ENCODE results near the gene PAWR.
"Not testable (repeated sequence)": the region's sequence is repeated elsewhere in the genome, so short reads cannot be mapped to it uniquely, and the experiment has no call there.

Gene PAWR

GRCh38 chr12:79644274-79645234 is 46.2 kb downstream of the PAWR start:
- DNase-seq: no peak

GRCh38 chr12:79643821-79644220 is 46.9 kb downstream of the PAWR start:
- DNase-seq: no peak

GRCh38 chr12:79638490-79638889 is 52.3 kb downstream of the PAWR start:
- no peak for DNase-seq

GRCh38 chr12:79637093-79637492 is 53.7 kb downstream of the PAWR start:
- no peak for DNase-seq

GRCh38 chr12:79635676-79636075 is 55.1 kb downstream of the PAWR start:
- DNase-seq: no peak

GRCh38 chr12:79634957-79635471 is 55.8 kb downstream of the PAWR start:
- no peak for DNase-seq

- no peak for DNase-seq
Observed at GRCh38 chr12:79629561-79629960, 61.2 kb downstream of the PAWR start.

- DNase-seq: not testable (repeated sequence)
Observed at GRCh38 chr12:79626735-79627134, 64.0 kb downstream of the PAWR start.

GRCh38 chr12:79624378-79624777 is 66.4 kb downstream of the PAWR start:
- DNase-seq: no peak

- DNase-seq: no peak
Observed at GRCh38 chr12:79619872-79620562, 70.7 kb downstream of the PAWR start.

GRCh38 chr12:79618848-79619404 is 71.8 kb downstream of the PAWR start:
- DNase-seq: no peak

- no peak for DNase-seq
Observed at GRCh38 chr12:79617696-79618095, 73.1 kb downstream of the PAWR start.

GRCh38 chr12:79615596-79616560 is 74.9 kb downstream of the PAWR start:
- DNase-seq: no peak

GRCh38 chr12:79614730-79615129 is 76.0 kb downstream of the PAWR start:
- DNase-seq: no peak

- no peak for DNase-seq
Observed at GRCh38 chr12:79601908-79602307, 88.9 kb downstream of the PAWR start.

- DNase-seq: no peak
Observed at GRCh38 chr12:79597910-79598309, 92.9 kb downstream of the PAWR start.

GRCh38 chr12:79596719-79597350 is 93.9 kb downstream of the PAWR start:
- DNase-seq: no peak

GRCh38 chr12:79595273-79595672 is 95.5 kb downstream of the PAWR start:
- no peak for DNase-seq

- no peak for DNase-seq
Observed at GRCh38 chr12:79592865-79593264, 97.9 kb downstream of the PAWR start.

- DNase-seq: no peak
Observed at GRCh38 chr12:79591988-79592387, 98.8 kb downstream of the PAWR start.

GRCh38 chr12:79590751-79591150 is 100.0 kb downstream of the PAWR start:
- DNase-seq: no peak

GRCh38 chr12:79587368-79587767 is 103.4 kb downstream of the PAWR start:
- no peak for DNase-seq
